Keratinocyte (primary cell): ENCODE results near the gene BCAS4. TPM values are rescaled to one million over a fixed set of nuclear protein-coding genes. Genes with fewer than 3 reads are reported as not detected.
A peak's percentile ranks its signal among the peaks of the same experiment; 100 is the strongest.

Source experiments
- DNase-seq: peaks from one replicate; pipeline ENCODE4 v3.0.0-alpha.2; 2011; ENCODE audit warnings: low read depth, missing footprints, low spot score
- FAIRE-seq: peaks from 2 replicates; lab custom pipeline; 2011; peaks lifted over from hg19 to GRCh38; lab: Jason Lieb, UNC
- H2AFZ ChIP-seq: 2 replicates; pipeline ENCODE4 v1.6.0; 2012; ENCODE audit warnings: low read length, control low read depth, inconsistent platforms; ENCODE audit not compliant: control insufficient read depth
- H3K27ac ChIP-seq: 2 replicates; pipeline ENCODE4 v1.5.1; 2011; ENCODE audit warnings: low read length; ENCODE audit not compliant: control insufficient read depth, insufficient read depth
- H3K27me3 ChIP-seq: 3 replicates; pipeline ENCODE4 v1.6.0; 2011; ENCODE audit warnings: low read length; ENCODE audit not compliant: control insufficient read depth, insufficient read depth; ENCODE audit errors: extremely low read depth
- H3K36me3 ChIP-seq, 2 experiments: 2 replicates in 1 of 2; 3 replicates in 1 of 2; pipeline ENCODE4 v1.5.1; 2011; ENCODE audit warnings: low read length in 2 of 2, mild to moderate bottlenecking in 1 of 2; ENCODE audit not compliant: control insufficient read depth in 2 of 2, insufficient read depth in 2 of 2; ENCODE audit errors: extremely low read depth in 1 of 2
- H3K4me1 ChIP-seq: 3 replicates; pipeline ENCODE4 v1.5.1; 2011; ENCODE audit warnings: low read length; ENCODE audit not compliant: control insufficient read depth, insufficient read depth; ENCODE audit errors: extremely low read depth
- H3K4me2 ChIP-seq: 3 replicates; pipeline ENCODE4 v1.6.0; 2011; ENCODE audit warnings: low read depth, low read length; ENCODE audit not compliant: control insufficient read depth, insufficient read depth; ENCODE audit errors: extremely low read depth
- H3K4me3 ChIP-seq, 3 experiments: fragments of 200-600 bp in 1 of 3; sonication (generic) in 1 of 3; 2 replicates in 2 of 3; 3 replicates in 1 of 3; pipeline ENCODE4 v1.5.1; 2011 to 2016; ENCODE audit warnings: low read length in 3 of 3, mild to moderate bottlenecking in 3 of 3, control low read depth in 2 of 3, inconsistent platforms in 1 of 3, low read depth in 1 of 3, mixed read lengths in 1 of 3, mixed run types in 1 of 3, moderate library complexity in 1 of 3; ENCODE audit not compliant: control insufficient read depth in 2 of 3, insufficient read depth in 2 of 3; ENCODE audit errors: extremely low read depth in 1 of 3
- H3K79me2 ChIP-seq: 2 replicates; pipeline ENCODE4 v1.6.0; 2012; ENCODE audit warnings: low read length; ENCODE audit not compliant: control insufficient read depth, insufficient read depth
- H3K9ac ChIP-seq: 3 replicates; pipeline ENCODE4 v1.6.0; 2011; ENCODE audit warnings: low read length; ENCODE audit not compliant: control insufficient read depth, insufficient read depth; ENCODE audit errors: extremely low read depth
- H3K9me1 ChIP-seq: 3 replicates; pipeline ENCODE4 v1.6.0; 2011; ENCODE audit warnings: low read length; ENCODE audit not compliant: control insufficient read depth, insufficient read depth; ENCODE audit errors: extremely low read depth
- H3K9me3 ChIP-seq: 2 replicates; pipeline ENCODE4 v1.5.1; 2012; ENCODE audit warnings: low read depth, low read length; ENCODE audit not compliant: control insufficient read depth
- H4K20me1 ChIP-seq: 3 replicates; pipeline ENCODE4 v1.6.0; 2011; ENCODE audit warnings: low read length; ENCODE audit not compliant: control insufficient read depth, insufficient read depth; ENCODE audit errors: extremely low read depth
- EZH2 ChIP-seq: IDR thresholded peaks from one replicate; pipeline ENCODE4 v1.6.1; 2012; ENCODE audit warnings: inconsistent platforms, mild to moderate bottlenecking, low read length, moderate library complexity
- dilution Hi-C: fragments of 300-500 bp; cut with MboI; formaldehyde crosslinking; loops from one replicate; pipeline ENCODE4 v1.7.0; 2020; ENCODE audit warnings: low sequenced_read_pairs; ENCODE audit not compliant: extremely low pct_ligation_motif_present
- polyA plus RNA-seq, 5 experiments: library from polyadenylated mRNA; depleted of rRNA in 3 of 5; stranded (reverse) in 3 of 5; stranded (forward) in 1 of 5; unstranded in 1 of 5; fragments of >200 nt; gene quantifications; 1 replicate in 1 of 5; 2 replicates in 3 of 5; 3 replicates in 1 of 5; pipeline versions ENCODE4 v1.2.1 to v1.2.3, GENCODE V29; 2011 to 2012; ENCODE audit warnings: missing spikeins in 2 of 5, low read depth in 1 of 5, low replicate concordance in 1 of 5
- TF ChIP-seq, protein P1 (sequence below), 3 experiments: IDR thresholded peaks in 1 of 3; conservative IDR thresholded peaks in 1 of 3; optimal IDR thresholded peaks in 1 of 3; 2 replicates in 2 of 3; 3 replicates in 1 of 3; pipeline versions ENCODE3 to v1.5.1; 2011; ENCODE audit warnings: low read length in 3 of 3, mild to moderate bottlenecking in 3 of 3, moderate library complexity in 2 of 3, control low read depth in 1 of 3, inconsistent platforms in 1 of 3; ENCODE audit not compliant: insufficient read depth in 2 of 3; ENCODE audit errors: extremely low read depth in 1 of 3

The BCAS4 gene
- polyA plus RNA-seq, 1 donor (not counting 4 experiments of a cell fraction or from before 2014, with no cell fraction given) = 13.8 TPM

DNA sequence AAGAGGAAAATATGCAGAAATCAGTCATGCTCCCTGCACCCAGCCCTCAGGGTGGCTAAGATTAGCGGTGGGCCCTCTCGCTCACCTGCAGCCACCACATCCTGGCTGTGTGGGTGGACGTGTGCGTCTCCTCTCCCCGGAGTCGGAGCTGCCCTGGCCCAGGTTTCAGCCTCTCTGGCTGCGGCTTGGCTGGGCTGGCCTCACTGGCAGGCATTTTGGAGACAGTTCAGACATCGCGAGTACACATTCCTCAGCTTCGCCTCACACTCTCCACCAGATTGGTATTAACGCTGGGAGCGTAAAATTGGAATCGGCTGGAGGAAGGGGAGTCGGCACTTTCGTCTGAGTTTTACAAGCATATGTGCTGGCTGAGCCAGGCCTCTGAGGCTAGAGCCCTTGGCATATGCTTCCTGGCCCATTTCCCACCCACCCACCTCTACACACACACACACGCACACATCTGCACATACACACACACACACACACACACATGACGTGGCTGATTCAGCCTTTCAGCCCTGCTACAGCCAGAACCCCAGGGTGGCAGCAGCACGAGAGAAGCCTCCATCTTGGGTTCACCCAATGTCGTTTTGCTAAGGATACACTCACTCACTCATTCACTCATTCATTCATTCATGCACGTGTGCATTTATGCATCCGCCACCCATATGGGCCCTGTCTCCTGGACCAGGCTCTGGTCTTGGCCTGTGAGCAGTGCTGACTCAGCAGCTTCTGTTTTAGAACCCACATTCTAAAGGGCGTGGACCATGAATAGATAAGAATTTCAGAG is 42.9 kb downstream of the BCAS4 start:
- TF ChIP-seq, protein P1, sequence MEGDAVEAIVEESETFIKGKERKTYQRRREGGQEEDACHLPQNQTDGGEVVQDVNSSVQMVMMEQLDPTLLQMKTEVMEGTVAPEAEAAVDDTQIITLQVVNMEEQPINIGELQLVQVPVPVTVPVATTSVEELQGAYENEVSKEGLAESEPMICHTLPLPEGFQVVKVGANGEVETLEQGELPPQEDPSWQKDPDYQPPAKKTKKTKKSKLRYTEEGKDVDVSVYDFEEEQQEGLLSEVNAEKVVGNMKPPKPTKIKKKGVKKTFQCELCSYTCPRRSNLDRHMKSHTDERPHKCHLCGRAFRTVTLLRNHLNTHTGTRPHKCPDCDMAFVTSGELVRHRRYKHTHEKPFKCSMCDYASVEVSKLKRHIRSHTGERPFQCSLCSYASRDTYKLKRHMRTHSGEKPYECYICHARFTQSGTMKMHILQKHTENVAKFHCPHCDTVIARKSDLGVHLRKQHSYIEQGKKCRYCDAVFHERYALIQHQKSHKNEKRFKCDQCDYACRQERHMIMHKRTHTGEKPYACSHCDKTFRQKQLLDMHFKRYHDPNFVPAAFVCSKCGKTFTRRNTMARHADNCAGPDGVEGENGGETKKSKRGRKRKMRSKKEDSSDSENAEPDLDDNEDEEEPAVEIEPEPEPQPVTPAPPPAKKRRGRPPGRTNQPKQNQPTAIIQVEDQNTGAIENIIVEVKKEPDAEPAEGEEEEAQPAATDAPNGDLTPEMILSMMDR (optimal IDR thresholded peaks at IDR 0.05 in 1 of 3, IDR thresholded peaks at IDR 0.05 in 1 of 3, conservative IDR thresholded peaks at IDR 0.05 in 1 of 3; ENCODE audit: extremely low read depth in 1 of 3, insufficient read depth in 2 of 3, low read length in 3 of 3) = no peak
- TF ChIP-seq EZH2 = no peak
- peak; percentile 43 for FAIRE-seq
- H3K4me1 ChIP-seq = peaks cover 30% of the 10 kb centered on the region
- H3K9ac ChIP-seq = peak overlapping the region; percentile 69
- H3K27me3 ChIP-seq = no peaks in the 10 kb centered on the region
- H2AFZ ChIP-seq = peak overlapping the region; percentile 85
- peak overlapping the region; percentile 66 for H3K4me2 ChIP-seq
- peaks cover 0 to 1% of the 10 kb centered on the region in 2 experiments for H3K36me3 ChIP-seq
- H4K20me1 ChIP-seq = no peaks in the 10 kb centered on the region
- peak overlapping the region; percentile 62 for H3K27ac ChIP-seq
- H3K9me3 ChIP-seq = no peaks in the 10 kb centered on the region
- peak; percentile 49 for DNase-seq
- dilution Hi-C loops = loop anchor here (10.0 kb wide), 1 partner anchor 57 kb away; no protein-coding TSS in a partner anchor
- H3K79me2 ChIP-seq = no peaks in the 10 kb centered on the region
- H3K4me3 ChIP-seq = no peak overlapping the region
- no peaks in the 10 kb centered on the region for H3K9me1 ChIP-seq

- H3K9ac ChIP-seq = peak overlapping the region; percentile 69
- FAIRE-seq = no peak
These were observed 43.4 kb downstream of the BCAS4 start for GRCh38 chr20:50838322-50838625.

More at GRCh38 chr20:50838322-50838625, 43.4 kb downstream of the BCAS4 start:
- Histone ChIP-seq H3K4me2 (peak overlapping the region; percentile 66), H3K9me3 (no peaks in the 10 kb centered on the region), H3K79me2 (no peaks in the 10 kb centered on the region), H2AFZ (peak overlapping the region; percentile 85), H3K27me3 (no peaks in the 10 kb centered on the region), H3K36me3 (no peaks in the 10 kb centered on the region), H4K20me1 (no peaks in the 10 kb centered on the region), H3K4me1 (peaks cover 34% of the 10 kb centered on the region), H3K27ac (peak overlapping the region; percentile 62), H3K9me1 (no peaks in the 10 kb centered on the region), H3K4me3 (no peak overlapping the region)
- no peak for DNase-seq
- dilution Hi-C loops = loop anchor here (10.0 kb wide), 1 partner anchor 57 kb away; no protein-coding TSS in a partner anchor
- TF ChIP-seq, protein P1 (optimal IDR thresholded peaks at IDR 0.05 in 1 of 3, IDR thresholded peaks at IDR 0.05 in 1 of 3, conservative IDR thresholded peaks at IDR 0.05 in 1 of 3; ENCODE audit: extremely low read depth in 1 of 3, insufficient read depth in 2 of 3, low read length in 3 of 3) = no peak
- no peak for TF ChIP-seq EZH2
